Measurements from ENCODE around the gene TALDO1. TPM values are rescaled to one million over a fixed set of nuclear protein-coding genes. Genes with fewer than 3 reads are reported as not detected.

The TALDO1 gene
- total RNA-seq, 1 experiment from 2014 or later, result 314 TPM

DNA sequence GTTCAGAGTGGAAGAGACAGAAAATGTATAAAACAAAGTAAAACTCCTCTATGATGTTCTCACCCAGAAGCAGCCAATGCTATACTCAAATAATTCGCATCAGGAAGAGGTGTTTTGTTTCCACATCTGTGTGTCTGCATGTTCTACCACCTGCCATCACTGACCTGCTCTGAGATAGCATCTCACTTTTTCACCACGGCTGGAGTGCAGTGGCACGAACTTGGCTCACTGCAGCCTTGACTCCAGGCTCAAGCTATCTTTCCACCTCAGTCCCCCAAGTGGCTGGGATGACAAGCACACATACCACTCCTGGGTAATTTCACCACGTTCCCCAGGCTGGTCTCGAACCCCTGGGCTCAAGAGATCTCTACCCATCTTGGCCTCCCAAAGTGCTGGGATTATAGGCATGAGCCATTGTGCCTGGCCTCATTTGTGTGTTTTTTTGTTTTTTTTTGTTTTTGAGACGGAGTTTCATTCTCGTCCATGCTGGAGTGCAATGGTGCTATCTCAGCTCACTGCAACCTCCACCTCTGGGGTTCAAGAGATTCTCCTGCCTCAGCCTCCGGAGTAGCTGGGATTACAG is 14.4 kb downstream of the TALDO1 start (continued):
- TF ChIP-seq, protein P1, sequence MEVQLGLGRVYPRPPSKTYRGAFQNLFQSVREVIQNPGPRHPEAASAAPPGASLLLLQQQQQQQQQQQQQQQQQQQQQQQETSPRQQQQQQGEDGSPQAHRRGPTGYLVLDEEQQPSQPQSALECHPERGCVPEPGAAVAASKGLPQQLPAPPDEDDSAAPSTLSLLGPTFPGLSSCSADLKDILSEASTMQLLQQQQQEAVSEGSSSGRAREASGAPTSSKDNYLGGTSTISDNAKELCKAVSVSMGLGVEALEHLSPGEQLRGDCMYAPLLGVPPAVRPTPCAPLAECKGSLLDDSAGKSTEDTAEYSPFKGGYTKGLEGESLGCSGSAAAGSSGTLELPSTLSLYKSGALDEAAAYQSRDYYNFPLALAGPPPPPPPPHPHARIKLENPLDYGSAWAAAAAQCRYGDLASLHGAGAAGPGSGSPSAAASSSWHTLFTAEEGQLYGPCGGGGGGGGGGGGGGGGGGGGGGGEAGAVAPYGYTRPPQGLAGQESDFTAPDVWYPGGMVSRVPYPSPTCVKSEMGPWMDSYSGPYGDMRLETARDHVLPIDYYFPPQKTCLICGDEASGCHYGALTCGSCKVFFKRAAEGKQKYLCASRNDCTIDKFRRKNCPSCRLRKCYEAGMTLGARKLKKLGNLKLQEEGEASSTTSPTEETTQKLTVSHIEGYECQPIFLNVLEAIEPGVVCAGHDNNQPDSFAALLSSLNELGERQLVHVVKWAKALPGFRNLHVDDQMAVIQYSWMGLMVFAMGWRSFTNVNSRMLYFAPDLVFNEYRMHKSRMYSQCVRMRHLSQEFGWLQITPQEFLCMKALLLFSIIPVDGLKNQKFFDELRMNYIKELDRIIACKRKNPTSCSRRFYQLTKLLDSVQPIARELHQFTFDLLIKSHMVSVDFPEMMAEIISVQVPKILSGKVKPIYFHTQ (CRISPR knock-in tag; IDR thresholded peaks at IDR 0.05), result no peak
- TF ChIP-seq, protein P2, sequence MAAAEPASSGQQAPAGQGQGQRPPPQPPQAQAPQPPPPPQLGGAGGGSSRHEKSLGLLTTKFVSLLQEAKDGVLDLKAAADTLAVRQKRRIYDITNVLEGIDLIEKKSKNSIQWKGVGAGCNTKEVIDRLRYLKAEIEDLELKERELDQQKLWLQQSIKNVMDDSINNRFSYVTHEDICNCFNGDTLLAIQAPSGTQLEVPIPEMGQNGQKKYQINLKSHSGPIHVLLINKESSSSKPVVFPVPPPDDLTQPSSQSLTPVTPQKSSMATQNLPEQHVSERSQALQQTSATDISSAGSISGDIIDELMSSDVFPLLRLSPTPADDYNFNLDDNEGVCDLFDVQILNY (CRISPR knock-in tag; IDR thresholded peaks at IDR 0.05), result no peak
- TF ChIP-seq, protein P3, sequence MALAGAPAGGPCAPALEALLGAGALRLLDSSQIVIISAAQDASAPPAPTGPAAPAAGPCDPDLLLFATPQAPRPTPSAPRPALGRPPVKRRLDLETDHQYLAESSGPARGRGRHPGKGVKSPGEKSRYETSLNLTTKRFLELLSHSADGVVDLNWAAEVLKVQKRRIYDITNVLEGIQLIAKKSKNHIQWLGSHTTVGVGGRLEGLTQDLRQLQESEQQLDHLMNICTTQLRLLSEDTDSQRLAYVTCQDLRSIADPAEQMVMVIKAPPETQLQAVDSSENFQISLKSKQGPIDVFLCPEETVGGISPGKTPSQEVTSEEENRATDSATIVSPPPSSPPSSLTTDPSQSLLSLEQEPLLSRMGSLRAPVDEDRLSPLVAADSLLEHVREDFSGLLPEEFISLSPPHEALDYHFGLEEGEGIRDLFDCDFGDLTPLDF (CRISPR knock-in tag; IDR thresholded peaks at IDR 0.05), result no peak
- TF ChIP-seq EMX1 (CRISPR knock-in tag; IDR thresholded peaks at IDR 0.05) (no peak), SOX15 (CRISPR knock-in tag; IDR thresholded peaks at IDR 0.05) (no peak), CREM (CRISPR knock-in tag; IDR thresholded peaks at IDR 0.05) (no peak), ZBTB21 (CRISPR knock-in tag; IDR thresholded peaks at IDR 0.05; ENCODE audit: borderline replicate concordance) (no peak), NR3C1 (CRISPR knock-in tag; conservative IDR thresholded peaks at IDR 0.05; ENCODE audit: low read depth) (no peak)
- TF ChIP-seq, protein P4, sequence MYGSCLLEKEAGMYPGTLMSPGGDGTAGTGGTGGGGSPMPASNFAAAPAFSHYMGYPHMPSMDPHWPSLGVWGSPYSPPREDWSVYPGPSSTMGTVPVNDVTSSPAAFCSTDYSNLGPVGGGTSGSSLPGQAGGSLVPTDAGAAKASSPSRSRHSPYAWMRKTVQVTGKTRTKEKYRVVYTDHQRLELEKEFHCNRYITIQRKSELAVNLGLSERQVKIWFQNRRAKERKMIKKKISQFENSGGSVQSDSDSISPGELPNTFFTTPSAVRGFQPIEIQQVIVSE (CRISPR knock-in tag; IDR thresholded peaks at IDR 0.05; ENCODE audit: borderline replicate concordance), result no peak

DNA sequence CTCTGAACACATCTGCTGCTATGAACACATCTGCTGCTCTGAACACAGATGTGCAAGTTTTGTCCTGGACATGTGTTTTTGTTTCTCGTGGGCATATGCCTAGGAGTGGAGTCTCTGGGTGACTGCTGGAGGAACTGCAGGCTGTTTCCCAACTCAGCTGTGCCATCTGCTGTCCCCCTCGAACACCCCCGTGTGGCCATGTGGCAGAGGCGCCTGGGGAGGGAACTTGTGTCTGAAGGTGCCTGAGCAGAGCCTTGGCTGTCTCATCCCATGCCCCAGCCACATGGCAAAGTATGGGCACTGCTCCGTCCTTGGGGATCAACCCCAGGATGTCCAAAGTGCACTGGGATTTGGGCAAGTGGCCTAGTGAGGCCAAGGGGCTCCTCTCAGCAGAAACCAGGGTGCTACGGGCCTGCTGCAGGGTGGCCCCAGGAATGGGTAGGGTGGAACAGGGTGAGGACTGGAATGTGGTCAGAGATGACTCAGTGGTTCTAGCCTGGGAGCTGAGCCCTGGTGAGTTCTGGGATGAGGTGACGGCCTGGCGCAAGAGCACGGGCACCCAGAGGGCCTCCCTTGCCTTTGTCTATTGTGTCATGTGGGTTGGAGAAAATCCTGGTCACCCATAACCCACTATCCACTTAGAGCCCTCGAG is 15.3 kb downstream of the TALDO1 start:
- ATAC-seq (peak; percentile 23), DNase-seq (ENCODE audit: low spot score) (no peak)
- H3K4me1 Mint-ChIP-seq, result peaks cover 12% of the 10 kb centered on the region
- ChIA-PET CTCF (interaction anchor here (1.0 to 7.1 kb wide), 9 partner anchors 14 to 150 kb away, joined by 3 to 94 read pairs (median 4); partner anchors contain the start of genes CEND1, GATD1 and TALDO1), POLR2A (interaction anchor here (0.6 to 2.0 kb wide), 6 partner anchors 9 to 383 kb away, joined by 3 to 10 read pairs (median 4); partner anchors contain the start of genes EPS8L2, GATD1, TALDO1 and TMEM80)
- peaks cover 51% of the 10 kb centered on the region for H3K36me3 Mint-ChIP-seq
- H3K9me3 Mint-ChIP-seq, result no peaks in the 10 kb centered on the region
- H3K4me3 Mint-ChIP-seq, result no peak overlapping the region
- no peaks in the 10 kb centered on the region for H3K27me3 Mint-ChIP-seq (ENCODE audit: low read depth)
- H3K27ac Mint-ChIP-seq, result peak overlapping the region; percentile 91
- TF ChIP-seq ELF4 (CRISPR knock-in tag; IDR thresholded peaks at IDR 0.05; ENCODE audit: low read depth) (no peak), RORB (CRISPR knock-in tag; IDR thresholded peaks at IDR 0.05) (no peak), HMGA2 (CRISPR knock-in tag; IDR thresholded peaks at IDR 0.05) (no peak), ZNF232 (CRISPR knock-in tag; IDR thresholded peaks at IDR 0.05) (0 out of 2 replicates have a peak, but pooled peaks have one; percentile 55), ZNF416 (CRISPR knock-in tag; IDR thresholded peaks at IDR 0.05) (no peak), SMAD3 (CRISPR knock-in tag; IDR thresholded peaks at IDR 0.05; ENCODE audit: borderline replicate concordance) (peak; percentile 19; the same call in 1 of the 2 replicates), TP53 (CRISPR knock-in tag; IDR thresholded peaks at IDR 0.05) (no peak), ZNF219 (CRISPR knock-in tag; IDR thresholded peaks at IDR 0.05; ENCODE audit: borderline replicate concordance) (no peak), CREM (CRISPR knock-in tag; IDR thresholded peaks at IDR 0.05) (no peak), MYBL2 (CRISPR knock-in tag; IDR thresholded peaks at IDR 0.05) (no peak), NFE2L1 (CRISPR knock-in tag; IDR thresholded peaks at IDR 0.05) (0 out of 2 replicates have a peak, but pooled peaks have one; percentile 24), NR2C2 (CRISPR knock-in tag; IDR thresholded peaks at IDR 0.05) (no peak)
- TF ChIP-seq, protein P5, sequence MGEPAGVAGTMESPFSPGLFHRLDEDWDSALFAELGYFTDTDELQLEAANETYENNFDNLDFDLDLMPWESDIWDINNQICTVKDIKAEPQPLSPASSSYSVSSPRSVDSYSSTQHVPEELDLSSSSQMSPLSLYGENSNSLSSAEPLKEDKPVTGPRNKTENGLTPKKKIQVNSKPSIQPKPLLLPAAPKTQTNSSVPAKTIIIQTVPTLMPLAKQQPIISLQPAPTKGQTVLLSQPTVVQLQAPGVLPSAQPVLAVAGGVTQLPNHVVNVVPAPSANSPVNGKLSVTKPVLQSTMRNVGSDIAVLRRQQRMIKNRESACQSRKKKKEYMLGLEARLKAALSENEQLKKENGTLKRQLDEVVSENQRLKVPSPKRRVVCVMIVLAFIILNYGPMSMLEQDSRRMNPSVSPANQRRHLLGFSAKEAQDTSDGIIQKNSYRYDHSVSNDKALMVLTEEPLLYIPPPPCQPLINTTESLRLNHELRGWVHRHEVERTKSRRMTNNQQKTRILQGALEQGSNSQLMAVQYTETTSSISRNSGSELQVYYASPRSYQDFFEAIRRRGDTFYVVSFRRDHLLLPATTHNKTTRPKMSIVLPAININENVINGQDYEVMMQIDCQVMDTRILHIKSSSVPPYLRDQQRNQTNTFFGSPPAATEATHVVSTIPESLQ (CRISPR knock-in tag; IDR thresholded peaks at IDR 0.05), result no peak
- TF ChIP-seq, protein P6, sequence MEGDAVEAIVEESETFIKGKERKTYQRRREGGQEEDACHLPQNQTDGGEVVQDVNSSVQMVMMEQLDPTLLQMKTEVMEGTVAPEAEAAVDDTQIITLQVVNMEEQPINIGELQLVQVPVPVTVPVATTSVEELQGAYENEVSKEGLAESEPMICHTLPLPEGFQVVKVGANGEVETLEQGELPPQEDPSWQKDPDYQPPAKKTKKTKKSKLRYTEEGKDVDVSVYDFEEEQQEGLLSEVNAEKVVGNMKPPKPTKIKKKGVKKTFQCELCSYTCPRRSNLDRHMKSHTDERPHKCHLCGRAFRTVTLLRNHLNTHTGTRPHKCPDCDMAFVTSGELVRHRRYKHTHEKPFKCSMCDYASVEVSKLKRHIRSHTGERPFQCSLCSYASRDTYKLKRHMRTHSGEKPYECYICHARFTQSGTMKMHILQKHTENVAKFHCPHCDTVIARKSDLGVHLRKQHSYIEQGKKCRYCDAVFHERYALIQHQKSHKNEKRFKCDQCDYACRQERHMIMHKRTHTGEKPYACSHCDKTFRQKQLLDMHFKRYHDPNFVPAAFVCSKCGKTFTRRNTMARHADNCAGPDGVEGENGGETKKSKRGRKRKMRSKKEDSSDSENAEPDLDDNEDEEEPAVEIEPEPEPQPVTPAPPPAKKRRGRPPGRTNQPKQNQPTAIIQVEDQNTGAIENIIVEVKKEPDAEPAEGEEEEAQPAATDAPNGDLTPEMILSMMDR (IDR thresholded peaks at IDR 0.05), result no peak
- TF ChIP-seq, protein P7, sequence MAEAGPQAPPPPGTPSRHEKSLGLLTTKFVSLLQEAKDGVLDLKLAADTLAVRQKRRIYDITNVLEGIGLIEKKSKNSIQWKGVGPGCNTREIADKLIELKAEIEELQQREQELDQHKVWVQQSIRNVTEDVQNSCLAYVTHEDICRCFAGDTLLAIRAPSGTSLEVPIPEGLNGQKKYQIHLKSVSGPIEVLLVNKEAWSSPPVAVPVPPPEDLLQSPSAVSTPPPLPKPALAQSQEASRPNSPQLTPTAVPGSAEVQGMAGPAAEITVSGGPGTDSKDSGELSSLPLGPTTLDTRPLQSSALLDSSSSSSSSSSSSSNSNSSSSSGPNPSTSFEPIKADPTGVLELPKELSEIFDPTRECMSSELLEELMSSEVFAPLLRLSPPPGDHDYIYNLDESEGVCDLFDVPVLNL (CRISPR knock-in tag; IDR thresholded peaks at IDR 0.05; ENCODE audit: borderline replicate concordance, low read depth), result no peak
- TF ChIP-seq, protein P8, sequence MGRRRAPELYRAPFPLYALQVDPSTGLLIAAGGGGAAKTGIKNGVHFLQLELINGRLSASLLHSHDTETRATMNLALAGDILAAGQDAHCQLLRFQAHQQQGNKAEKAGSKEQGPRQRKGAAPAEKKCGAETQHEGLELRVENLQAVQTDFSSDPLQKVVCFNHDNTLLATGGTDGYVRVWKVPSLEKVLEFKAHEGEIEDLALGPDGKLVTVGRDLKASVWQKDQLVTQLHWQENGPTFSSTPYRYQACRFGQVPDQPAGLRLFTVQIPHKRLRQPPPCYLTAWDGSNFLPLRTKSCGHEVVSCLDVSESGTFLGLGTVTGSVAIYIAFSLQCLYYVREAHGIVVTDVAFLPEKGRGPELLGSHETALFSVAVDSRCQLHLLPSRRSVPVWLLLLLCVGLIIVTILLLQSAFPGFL (CRISPR knock-in tag; IDR thresholded peaks at IDR 0.05; ENCODE audit: borderline replicate concordance), result no peak

All from WTC11 (cell line).